ENCODE results near the gene PAX2.

The PAX2 gene

DNA sequence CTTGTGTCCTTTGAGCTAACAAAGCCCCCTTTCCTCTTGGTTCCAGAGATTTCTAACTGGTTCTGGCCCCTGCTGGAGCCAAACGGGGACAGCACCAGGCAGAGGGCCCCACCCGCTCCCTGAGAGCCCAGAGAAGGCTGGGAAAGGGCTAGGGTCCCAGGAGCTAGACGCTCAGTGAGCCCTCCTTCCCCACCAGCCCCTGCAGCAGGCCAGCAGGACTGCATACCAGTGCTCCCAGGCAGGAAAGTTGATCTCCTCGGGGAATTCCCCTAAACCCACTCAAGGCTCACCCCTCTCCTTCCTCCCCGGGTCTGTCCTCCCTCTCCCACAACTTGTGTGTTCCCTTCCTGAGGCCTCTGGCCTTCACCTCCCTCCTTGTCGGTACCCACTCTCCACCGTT lies 47.7 kb downstream of the PAX2 start:
- Histone ChIP-seq H3K4me3 (ENCODE audit: low read length in 2 of 2) (no peak overlapping the region), H3K9ac (ENCODE audit: low read length in 2 of 2) (no peak overlapping the region), H3K27me3 (ENCODE audit: control insufficient read depth in 1 of 2, insufficient read depth in 2 of 2, low read length in 2 of 2) (peaks cover 12 to 22% of the 10 kb centered on the region in 2 donors), H3K27ac (ENCODE audit: low read length) (no peak overlapping the region), H3K4me1 (ENCODE audit: control insufficient read depth, insufficient read depth, low read length) (peaks cover 2% of the 10 kb centered on the region), H3K36me3 (ENCODE audit: control insufficient read depth in 2 of 2, insufficient read depth in 2 of 2, low read length in 2 of 2) (no peaks in the 10 kb centered on the region), H3K9me3 (ENCODE audit: control insufficient read depth in 2 of 2, low read length in 2 of 2) (no peaks in the 10 kb centered on the region)

DNA sequence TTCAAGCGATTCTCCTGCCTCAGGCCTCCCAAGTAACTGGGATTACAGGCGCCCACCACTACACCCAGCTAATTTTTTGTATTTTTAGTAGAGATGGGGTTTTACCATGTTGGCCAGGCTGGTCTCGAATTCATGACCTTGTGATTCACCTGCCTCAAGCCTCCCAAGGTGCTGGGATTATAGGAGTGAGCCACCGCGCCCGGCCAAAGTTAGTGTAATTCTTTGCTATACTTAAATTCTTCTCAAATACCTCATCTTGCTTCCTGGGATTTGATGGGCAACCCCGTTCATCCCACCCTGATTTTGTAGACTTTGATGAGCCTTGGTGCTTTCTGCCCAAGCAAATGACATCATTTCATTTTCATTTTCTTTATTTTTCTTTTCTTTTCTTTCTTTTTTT lies 54.5 kb downstream of the PAX2 start:
- H3K9me3 ChIP-seq (ENCODE audit: control insufficient read depth in 2 of 2, low read length in 2 of 2) = no peaks in the 10 kb centered on the region
- H3K27ac ChIP-seq (ENCODE audit: low read length) = no peak overlapping the region
- peaks cover 27 to 29% of the 10 kb centered on the region in 2 donors for H3K27me3 ChIP-seq (ENCODE audit: control insufficient read depth in 1 of 2, insufficient read depth in 2 of 2, low read length in 2 of 2)
- no peaks in the 10 kb centered on the region for H3K36me3 ChIP-seq (ENCODE audit: control insufficient read depth in 2 of 2, insufficient read depth in 2 of 2, low read length in 2 of 2)
- no peaks in the 10 kb centered on the region for H3K4me1 ChIP-seq (ENCODE audit: control insufficient read depth, insufficient read depth, low read length)
- no peak overlapping the region for H3K4me3 ChIP-seq (ENCODE audit: low read length in 2 of 2)
- H3K9ac ChIP-seq (ENCODE audit: low read length in 2 of 2) = no peak overlapping the region

DNA sequence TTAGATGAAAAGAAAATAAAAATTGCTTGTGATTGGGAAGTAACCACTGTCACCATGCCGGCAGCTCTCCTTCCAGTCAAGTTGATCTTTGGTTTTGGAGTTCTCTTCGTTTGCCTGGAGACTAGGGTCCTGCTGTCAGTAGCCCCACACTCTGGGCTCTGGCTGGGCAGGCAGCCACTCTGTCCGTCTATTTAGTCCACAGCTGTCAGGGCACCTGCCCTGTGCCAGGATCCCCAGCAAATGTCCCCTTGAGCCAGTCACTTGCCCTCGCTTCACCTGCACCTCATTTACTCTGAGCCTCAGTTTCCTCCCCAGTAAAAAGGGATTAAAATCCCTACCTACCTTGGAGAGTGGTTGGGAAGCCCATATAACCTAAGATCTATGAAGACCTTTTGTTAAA lies 55.5 kb downstream of the PAX2 start:
- Histone ChIP-seq H3K9ac (ENCODE audit: low read length in 2 of 2) (no peak overlapping the region), H3K4me1 (ENCODE audit: control insufficient read depth, insufficient read depth, low read length) (no peaks in the 10 kb centered on the region), H3K36me3 (ENCODE audit: control insufficient read depth in 2 of 2, insufficient read depth in 2 of 2, low read length in 2 of 2) (no peaks in the 10 kb centered on the region), H3K27ac (ENCODE audit: low read length) (no peak overlapping the region), H3K9me3 (ENCODE audit: control insufficient read depth in 2 of 2, low read length in 2 of 2) (no peaks in the 10 kb centered on the region), H3K27me3 (ENCODE audit: control insufficient read depth in 1 of 2, insufficient read depth in 2 of 2, low read length in 2 of 2) (peaks cover 31 to 34% of the 10 kb centered on the region in 2 donors), H3K4me3 (ENCODE audit: low read length in 2 of 2) (no peak overlapping the region)

DNA sequence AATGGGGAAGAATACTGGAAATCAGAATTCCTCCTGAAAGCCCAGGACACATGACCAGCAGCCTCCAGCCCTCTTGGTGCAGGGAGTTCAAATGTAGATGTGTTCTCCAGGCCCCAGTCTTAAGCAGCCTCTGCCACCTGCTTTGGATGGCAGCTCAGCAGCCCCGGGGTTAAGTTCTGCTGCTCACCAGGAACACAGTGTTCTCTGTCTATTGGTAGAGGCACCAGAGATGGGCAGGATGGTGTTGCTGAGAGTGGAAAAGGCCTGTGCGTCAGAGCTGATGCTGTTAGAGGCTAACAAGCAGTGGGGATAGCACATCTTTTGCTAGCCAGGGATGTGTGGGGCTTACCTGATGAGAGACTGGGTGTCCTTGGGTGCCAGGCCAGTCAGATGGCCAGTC lies 56.8 kb downstream of the PAX2 start:
- Histone ChIP-seq H3K27me3 (ENCODE audit: control insufficient read depth in 1 of 2, insufficient read depth in 2 of 2, low read length in 2 of 2) (peaks cover 32 to 44% of the 10 kb centered on the region in 2 donors), H3K4me3 (ENCODE audit: low read length in 2 of 2) (no peak overlapping the region), H3K36me3 (ENCODE audit: control insufficient read depth in 2 of 2, insufficient read depth in 2 of 2, low read length in 2 of 2) (no peaks in the 10 kb centered on the region), H3K9me3 (ENCODE audit: control insufficient read depth in 2 of 2, low read length in 2 of 2) (no peaks in the 10 kb centered on the region), H3K27ac (ENCODE audit: low read length) (no peak overlapping the region), H3K9ac (ENCODE audit: low read length in 2 of 2) (no peak overlapping the region), H3K4me1 (ENCODE audit: control insufficient read depth, insufficient read depth, low read length) (no peaks in the 10 kb centered on the region)

DNA sequence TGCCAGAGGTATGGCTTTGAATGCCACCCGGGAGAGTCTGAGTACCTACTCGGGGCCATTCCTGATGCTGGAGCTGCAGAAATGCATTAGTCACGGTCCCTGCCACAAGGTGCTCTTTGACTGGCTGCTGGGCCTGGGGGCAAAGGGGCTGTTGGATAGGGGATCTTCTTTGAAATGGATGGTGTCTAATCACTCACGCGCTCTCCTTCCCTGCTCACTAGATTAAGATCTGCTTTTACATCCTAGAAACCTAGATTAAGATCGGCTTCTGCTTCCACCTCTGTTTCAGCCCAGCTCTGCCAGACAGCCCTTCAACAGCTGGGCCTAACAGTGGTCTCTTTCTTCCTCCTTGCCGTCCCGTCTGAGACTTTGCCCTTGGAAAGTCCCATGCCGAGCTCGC lies 57.2 kb downstream of the PAX2 start:
- H3K27ac ChIP-seq (ENCODE audit: low read length) = no peak overlapping the region
- H3K4me3 ChIP-seq (ENCODE audit: low read length in 2 of 2) = no peak overlapping the region
- no peaks in the 10 kb centered on the region for H3K36me3 ChIP-seq (ENCODE audit: control insufficient read depth in 2 of 2, insufficient read depth in 2 of 2, low read length in 2 of 2)
- H3K27me3 ChIP-seq (ENCODE audit: control insufficient read depth in 1 of 2, insufficient read depth in 2 of 2, low read length in 2 of 2) = peaks cover 31 to 48% of the 10 kb centered on the region in 2 donors
- H3K9ac ChIP-seq (ENCODE audit: low read length in 2 of 2) = no peak overlapping the region
- H3K9me3 ChIP-seq (ENCODE audit: control insufficient read depth in 2 of 2, low read length in 2 of 2) = no peaks in the 10 kb centered on the region
- no peaks in the 10 kb centered on the region for H3K4me1 ChIP-seq (ENCODE audit: control insufficient read depth, insufficient read depth, low read length)

DNA sequence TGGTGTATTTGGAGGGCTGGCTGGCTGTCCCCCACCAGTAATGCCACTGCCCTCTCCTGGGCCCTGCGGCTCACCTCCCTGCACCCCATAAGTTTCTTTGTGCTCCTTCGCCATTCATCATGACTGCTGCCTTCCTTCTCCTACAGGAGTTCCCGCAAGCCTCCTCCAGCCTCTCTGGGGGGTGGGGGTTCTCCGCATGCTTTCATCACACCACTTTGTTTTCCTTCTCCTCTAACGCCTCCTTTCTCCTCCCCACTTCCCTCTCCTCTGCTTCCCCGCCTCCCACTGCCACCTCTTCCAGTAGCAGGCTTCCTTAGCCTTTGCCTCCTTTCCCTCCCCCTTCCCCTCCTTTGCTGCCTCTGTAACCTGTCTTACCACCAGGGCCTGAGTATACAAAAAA lies 58.1 kb downstream of the PAX2 start:
- H3K4me3 ChIP-seq (ENCODE audit: low read length in 2 of 2) = no peak overlapping the region
- no peaks in the 10 kb centered on the region for H3K36me3 ChIP-seq (ENCODE audit: control insufficient read depth in 2 of 2, insufficient read depth in 2 of 2, low read length in 2 of 2)
- peaks cover 32 to 51% of the 10 kb centered on the region in 2 donors for H3K27me3 ChIP-seq (ENCODE audit: control insufficient read depth in 1 of 2, insufficient read depth in 2 of 2, low read length in 2 of 2)
- no peaks in the 10 kb centered on the region for H3K9me3 ChIP-seq (ENCODE audit: control insufficient read depth in 2 of 2, low read length in 2 of 2)
- no peaks in the 10 kb centered on the region for H3K4me1 ChIP-seq (ENCODE audit: control insufficient read depth, insufficient read depth, low read length)
- H3K9ac ChIP-seq (ENCODE audit: low read length in 2 of 2) = no peak overlapping the region
- no peak overlapping the region for H3K27ac ChIP-seq (ENCODE audit: low read length)

DNA sequence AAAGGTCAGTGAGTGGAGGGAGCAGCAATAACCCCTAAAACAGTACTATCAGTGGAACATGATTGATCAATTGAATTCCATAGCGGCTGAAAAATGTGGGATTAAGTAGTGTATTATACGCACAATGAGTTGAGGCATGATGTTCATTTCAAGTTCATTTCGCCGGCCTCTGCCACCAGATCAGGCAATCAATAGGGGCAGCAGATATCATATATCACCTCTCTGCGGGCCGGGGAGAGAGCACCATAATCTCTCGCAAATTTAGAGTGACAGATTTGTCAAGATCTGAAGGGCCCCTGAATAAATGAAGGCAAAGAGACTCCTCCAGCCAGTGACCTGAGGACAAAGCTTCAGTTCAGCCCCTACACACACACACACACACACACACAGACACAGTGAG lies 58.5 kb downstream of the PAX2 start:
- H3K4me3 ChIP-seq (ENCODE audit: low read length in 2 of 2) = no peak overlapping the region
- no peak overlapping the region for H3K9ac ChIP-seq (ENCODE audit: low read length in 2 of 2)
- H3K4me1 ChIP-seq (ENCODE audit: control insufficient read depth, insufficient read depth, low read length) = no peaks in the 10 kb centered on the region
- H3K27ac ChIP-seq (ENCODE audit: low read length) = no peak overlapping the region
- no peaks in the 10 kb centered on the region for H3K9me3 ChIP-seq (ENCODE audit: control insufficient read depth in 2 of 2, low read length in 2 of 2)
- H3K36me3 ChIP-seq (ENCODE audit: control insufficient read depth in 2 of 2, insufficient read depth in 2 of 2, low read length in 2 of 2) = no peaks in the 10 kb centered on the region
- H3K27me3 ChIP-seq (ENCODE audit: control insufficient read depth in 1 of 2, insufficient read depth in 2 of 2, low read length in 2 of 2) = peaks cover 31 to 51% of the 10 kb centered on the region in 2 donors

DNA sequence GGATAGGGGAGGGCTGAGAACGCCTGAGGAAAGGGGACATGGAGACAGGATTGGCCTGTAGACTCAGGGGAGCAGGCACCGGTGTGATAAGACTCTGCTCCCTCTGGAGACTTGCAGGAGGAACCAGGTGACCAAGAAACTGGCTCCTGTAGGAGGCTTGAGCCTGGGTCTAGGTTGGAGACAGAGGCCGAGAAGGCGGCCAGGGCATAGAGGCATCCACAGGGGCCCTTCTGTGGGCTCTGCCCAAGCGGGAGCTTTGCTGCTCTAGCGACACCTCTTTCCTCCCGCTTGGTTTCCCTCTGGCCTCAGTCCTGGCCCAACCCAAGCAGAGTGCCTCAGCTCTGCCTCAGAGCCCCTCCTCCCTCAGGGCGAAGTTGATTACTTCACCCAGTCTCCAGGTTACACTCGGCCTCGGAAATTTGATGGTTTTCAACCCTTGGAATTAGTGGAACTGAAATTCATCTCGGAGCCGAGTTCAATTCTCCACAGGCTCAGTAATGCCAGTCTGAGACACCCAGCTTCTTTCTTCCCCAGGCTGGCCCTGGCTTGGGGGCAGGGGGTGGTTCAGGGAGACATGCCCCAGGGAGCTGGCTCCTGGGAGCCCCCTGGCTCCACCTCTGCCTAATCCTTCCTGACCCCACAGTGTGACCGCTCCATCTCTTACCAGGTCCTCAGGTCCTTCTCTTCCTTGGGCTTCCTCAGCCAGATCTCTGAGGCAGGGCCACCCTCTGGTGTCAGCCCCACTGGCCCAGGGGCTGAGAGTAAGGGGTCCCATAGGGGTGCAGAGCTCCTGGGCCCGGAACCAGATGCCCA lies 60.4 kb downstream of the PAX2 start:
- H3K9ac ChIP-seq (ENCODE audit: low read length in 2 of 2) = no peak overlapping the region
- no peaks in the 10 kb centered on the region for H3K36me3 ChIP-seq (ENCODE audit: control insufficient read depth in 2 of 2, insufficient read depth in 2 of 2, low read length in 2 of 2)
- H3K27me3 ChIP-seq (ENCODE audit: control insufficient read depth in 1 of 2, insufficient read depth in 2 of 2, low read length in 2 of 2) = peaks cover 28 to 57% of the 10 kb centered on the region in 2 donors
- no peaks in the 10 kb centered on the region for H3K9me3 ChIP-seq (ENCODE audit: control insufficient read depth in 2 of 2, low read length in 2 of 2)
- H3K27ac ChIP-seq (ENCODE audit: low read length) = no peak overlapping the region
- no peak overlapping the region for H3K4me3 ChIP-seq (ENCODE audit: low read length in 2 of 2)
- no peaks in the 10 kb centered on the region for H3K4me1 ChIP-seq (ENCODE audit: control insufficient read depth, insufficient read depth, low read length)

DNA sequence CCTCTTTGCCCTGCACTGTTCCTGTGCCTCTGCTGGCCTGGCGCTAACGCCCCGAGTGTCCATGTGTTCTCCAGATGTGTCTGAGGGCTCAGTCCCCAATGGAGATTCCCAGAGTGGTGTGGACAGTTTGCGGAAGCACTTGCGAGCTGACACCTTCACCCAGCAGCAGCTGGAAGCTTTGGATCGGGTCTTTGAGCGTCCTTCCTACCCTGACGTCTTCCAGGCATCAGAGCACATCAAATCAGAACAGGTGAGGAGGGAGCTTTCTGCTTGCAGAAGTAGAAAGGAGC lies 60.9 kb downstream of the PAX2 start:
- no peaks in the 10 kb centered on the region for H3K9me3 ChIP-seq (ENCODE audit: control insufficient read depth in 2 of 2, low read length in 2 of 2)
- no peaks in the 10 kb centered on the region for H3K36me3 ChIP-seq (ENCODE audit: control insufficient read depth in 2 of 2, insufficient read depth in 2 of 2, low read length in 2 of 2)
- H3K4me1 ChIP-seq (ENCODE audit: control insufficient read depth, insufficient read depth, low read length) = no peaks in the 10 kb centered on the region
- H3K4me3 ChIP-seq (ENCODE audit: low read length in 2 of 2) = no peak overlapping the region
- H3K9ac ChIP-seq (ENCODE audit: low read length in 2 of 2) = no peak overlapping the region
- peaks cover 23 to 57% of the 10 kb centered on the region in 2 donors for H3K27me3 ChIP-seq (ENCODE audit: control insufficient read depth in 1 of 2, insufficient read depth in 2 of 2, low read length in 2 of 2)
- no peak overlapping the region for H3K27ac ChIP-seq (ENCODE audit: low read length)

DNA sequence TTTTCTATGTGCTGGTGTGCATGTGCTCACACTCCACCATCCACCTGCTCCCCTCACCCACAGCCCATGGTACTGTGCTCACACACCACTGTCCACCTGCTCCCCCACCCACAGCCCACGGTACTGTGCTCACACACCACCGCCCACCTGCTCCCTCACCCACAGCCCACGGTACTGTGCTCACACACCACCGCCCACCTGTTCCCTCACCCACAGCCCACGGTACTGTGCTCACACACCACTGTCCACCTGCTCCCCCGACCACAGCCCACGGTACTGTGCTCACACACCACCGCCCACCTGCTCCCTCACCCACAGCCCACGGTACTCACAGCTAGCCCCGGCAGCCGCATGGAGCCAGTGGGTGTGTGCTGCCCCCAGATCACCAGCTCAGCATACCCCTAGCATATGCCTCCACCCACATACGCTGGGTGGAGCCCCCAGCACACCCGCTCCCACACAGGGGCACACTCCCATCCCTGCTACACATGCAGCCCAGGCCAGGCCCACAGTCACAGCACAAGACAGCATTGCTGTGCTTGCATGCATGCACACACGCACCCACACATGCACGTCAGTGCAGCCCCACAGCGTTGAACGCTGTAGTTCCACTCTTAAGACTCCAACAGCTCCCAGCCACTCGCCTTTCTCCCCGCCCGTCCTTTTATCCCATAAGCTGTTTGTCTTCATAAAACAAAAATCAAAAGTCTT lies 62.0 kb downstream of the PAX2 start:
- H3K36me3 ChIP-seq (ENCODE audit: control insufficient read depth in 2 of 2, insufficient read depth in 2 of 2, low read length in 2 of 2) = no peaks in the 10 kb centered on the region
- no peaks in the 10 kb centered on the region for H3K9me3 ChIP-seq (ENCODE audit: control insufficient read depth in 2 of 2, low read length in 2 of 2)
- no peak overlapping the region for H3K9ac ChIP-seq (ENCODE audit: low read length in 2 of 2)
- H3K4me1 ChIP-seq (ENCODE audit: control insufficient read depth, insufficient read depth, low read length) = no peaks in the 10 kb centered on the region
- no peak overlapping the region for H3K4me3 ChIP-seq (ENCODE audit: low read length in 2 of 2)
- no peak overlapping the region for H3K27ac ChIP-seq (ENCODE audit: low read length)
- H3K27me3 ChIP-seq (ENCODE audit: control insufficient read depth in 1 of 2, insufficient read depth in 2 of 2, low read length in 2 of 2) = peaks cover 26 to 62% of the 10 kb centered on the region in 2 donors

DNA sequence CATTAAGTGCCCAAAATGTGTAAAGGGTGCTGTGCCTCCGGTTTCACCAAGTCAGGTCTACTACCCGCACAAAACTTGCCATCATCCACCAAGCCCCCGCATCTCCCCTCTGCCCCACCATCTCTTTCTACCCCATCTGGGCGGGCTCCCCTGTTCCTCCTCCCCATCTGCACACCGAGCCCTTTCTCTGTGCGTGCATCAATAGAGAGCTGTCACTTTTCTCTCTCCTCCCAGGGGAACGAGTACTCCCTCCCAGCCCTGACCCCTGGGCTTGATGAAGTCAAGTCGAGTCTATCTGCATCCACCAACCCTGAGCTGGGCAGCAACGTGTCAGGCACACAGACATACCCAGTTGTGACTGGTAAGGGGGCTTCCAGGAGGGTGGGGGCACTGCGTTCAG lies 63.5 kb downstream of the PAX2 start:
- Histone ChIP-seq H3K4me3 (ENCODE audit: low read length in 2 of 2) (no peak overlapping the region), H3K27ac (ENCODE audit: low read length) (no peak overlapping the region), H3K9ac (ENCODE audit: low read length in 2 of 2) (no peak overlapping the region), H3K4me1 (ENCODE audit: control insufficient read depth, insufficient read depth, low read length) (no peaks in the 10 kb centered on the region), H3K27me3 (ENCODE audit: control insufficient read depth in 1 of 2, insufficient read depth in 2 of 2, low read length in 2 of 2) (peaks cover 27 to 61% of the 10 kb centered on the region in 2 donors), H3K9me3 (ENCODE audit: control insufficient read depth in 2 of 2, low read length in 2 of 2) (no peaks in the 10 kb centered on the region), H3K36me3 (ENCODE audit: control insufficient read depth in 2 of 2, insufficient read depth in 2 of 2, low read length in 2 of 2) (no peaks in the 10 kb centered on the region)

Measured in stomach smooth muscle (tissue), 2 donors.